ENCODE results near the gene COL4A2.

DNA sequence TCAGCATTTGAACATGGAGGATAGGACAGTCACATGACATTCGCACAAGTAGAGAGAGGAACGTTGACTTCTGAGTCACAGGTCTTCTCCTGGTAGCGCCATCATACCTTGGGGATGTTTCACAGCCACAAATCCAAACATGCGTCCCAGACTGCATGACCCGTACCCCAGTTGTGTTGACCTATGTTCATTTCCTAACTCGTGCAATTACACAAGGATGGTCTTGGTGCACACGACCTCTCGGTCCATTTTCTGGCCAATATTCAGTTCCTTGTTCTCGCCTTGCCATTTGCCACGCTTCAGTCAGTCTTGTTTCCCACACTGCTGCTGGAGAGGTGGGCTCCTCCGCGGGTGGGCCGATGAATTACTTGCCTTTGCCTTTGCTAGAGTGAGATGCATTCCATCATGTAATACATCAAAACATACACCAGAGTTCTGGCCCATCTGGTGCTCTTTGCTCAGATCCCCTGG lies 87.3 kb downstream of the COL4A2 start:
- TF ChIP-seq, protein P1, sequence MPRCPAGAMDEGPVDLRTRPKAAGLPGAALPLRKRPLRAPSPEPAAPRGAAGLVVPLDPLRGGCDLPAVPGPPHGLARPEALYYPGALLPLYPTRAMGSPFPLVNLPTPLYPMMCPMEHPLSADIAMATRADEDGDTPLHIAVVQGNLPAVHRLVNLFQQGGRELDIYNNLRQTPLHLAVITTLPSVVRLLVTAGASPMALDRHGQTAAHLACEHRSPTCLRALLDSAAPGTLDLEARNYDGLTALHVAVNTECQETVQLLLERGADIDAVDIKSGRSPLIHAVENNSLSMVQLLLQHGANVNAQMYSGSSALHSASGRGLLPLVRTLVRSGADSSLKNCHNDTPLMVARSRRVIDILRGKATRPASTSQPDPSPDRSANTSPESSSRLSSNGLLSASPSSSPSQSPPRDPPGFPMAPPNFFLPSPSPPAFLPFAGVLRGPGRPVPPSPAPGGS (IDR thresholded peaks at IDR 0.05): no peak
- TF ChIP-seq, protein P2, sequence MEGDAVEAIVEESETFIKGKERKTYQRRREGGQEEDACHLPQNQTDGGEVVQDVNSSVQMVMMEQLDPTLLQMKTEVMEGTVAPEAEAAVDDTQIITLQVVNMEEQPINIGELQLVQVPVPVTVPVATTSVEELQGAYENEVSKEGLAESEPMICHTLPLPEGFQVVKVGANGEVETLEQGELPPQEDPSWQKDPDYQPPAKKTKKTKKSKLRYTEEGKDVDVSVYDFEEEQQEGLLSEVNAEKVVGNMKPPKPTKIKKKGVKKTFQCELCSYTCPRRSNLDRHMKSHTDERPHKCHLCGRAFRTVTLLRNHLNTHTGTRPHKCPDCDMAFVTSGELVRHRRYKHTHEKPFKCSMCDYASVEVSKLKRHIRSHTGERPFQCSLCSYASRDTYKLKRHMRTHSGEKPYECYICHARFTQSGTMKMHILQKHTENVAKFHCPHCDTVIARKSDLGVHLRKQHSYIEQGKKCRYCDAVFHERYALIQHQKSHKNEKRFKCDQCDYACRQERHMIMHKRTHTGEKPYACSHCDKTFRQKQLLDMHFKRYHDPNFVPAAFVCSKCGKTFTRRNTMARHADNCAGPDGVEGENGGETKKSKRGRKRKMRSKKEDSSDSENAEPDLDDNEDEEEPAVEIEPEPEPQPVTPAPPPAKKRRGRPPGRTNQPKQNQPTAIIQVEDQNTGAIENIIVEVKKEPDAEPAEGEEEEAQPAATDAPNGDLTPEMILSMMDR (IDR thresholded peaks at IDR 0.05): no peak
- TF ChIP-seq RAD21 (conservative IDR thresholded peaks at IDR 0.05 in 1 of 2, IDR thresholded peaks at IDR 0.05 in 1 of 2) (no peak), JUN (IDR thresholded peaks at IDR 0.05) (no peak), POLR2A (IDR thresholded peaks at IDR 0.05; ENCODE audit: low read length) (no peak), POLR2AphosphoS2 (conservative IDR thresholded peaks at IDR 0.05; ENCODE audit: low read length) (no peak), GATA3 (IDR thresholded peaks at IDR 0.05; ENCODE audit: borderline replicate concordance) (no peak), RCOR1 (IDR thresholded peaks at IDR 0.05; ENCODE audit: low read depth, low read length) (no peak), REST (IDR thresholded peaks at IDR 0.05) (no peak), FOSL2 (IDR thresholded peaks at IDR 0.05) (no peak), FOSL2 (CRISPR knock-in tag; IDR thresholded peaks at IDR 0.05) (no peak)
- TF ChIP-seq, protein P3, sequence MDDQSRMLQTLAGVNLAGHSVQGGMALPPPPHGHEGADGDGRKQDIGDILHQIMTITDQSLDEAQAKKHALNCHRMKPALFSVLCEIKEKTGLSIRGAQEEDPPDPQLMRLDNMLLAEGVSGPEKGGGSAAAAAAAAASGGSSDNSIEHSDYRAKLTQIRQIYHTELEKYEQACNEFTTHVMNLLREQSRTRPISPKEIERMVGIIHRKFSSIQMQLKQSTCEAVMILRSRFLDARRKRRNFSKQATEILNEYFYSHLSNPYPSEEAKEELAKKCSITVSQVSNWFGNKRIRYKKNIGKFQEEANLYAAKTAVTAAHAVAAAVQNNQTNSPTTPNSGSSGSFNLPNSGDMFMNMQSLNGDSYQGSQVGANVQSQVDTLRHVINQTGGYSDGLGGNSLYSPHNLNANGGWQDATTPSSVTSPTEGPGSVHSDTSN (IDR thresholded peaks at IDR 0.05): no peak
